Subcutaneous adipose tissue (tissue), 4 donors: ENCODE measurements around the gene FBXO38. TPM values are rescaled to one million over a fixed set of nuclear protein-coding genes. Genes with fewer than 3 reads are reported as not detected.

Experiments used
- CTCF ChIP-seq: fragments of 450-650 bp; IDR thresholded peaks from one replicate; pipeline ENCODE4 v1.5.1; 2016; ENCODE audit warnings: low read depth, mild to moderate bottlenecking, control low read depth, antibody characterized with exemption, moderate library complexity
- total RNA-seq, 4 donors: library from RNA; depleted of rRNA; stranded (reverse); fragments of >200 nt; gene quantifications; one replicate each; pipeline ENCODE4 v1.1.0, GENCODE V29; 2016

Gene FBXO38
- total RNA-seq, 4 donors from 2014 or later = 56.3 to 94.7 (median 71.7) TPM

GRCh38 chr5:148469501-148469935 lies 85.8 kb downstream of the FBXO38 start:
- no peak for TF ChIP-seq CTCF

GRCh38 chr5:148471379-148471778 lies 87.6 kb downstream of the FBXO38 start:
- no peak for TF ChIP-seq CTCF

- no peak for TF ChIP-seq CTCF
Observed at GRCh38 chr5:148474025-148474511, 90.3 kb downstream of the FBXO38 start.

- no peak for TF ChIP-seq CTCF
Observed at GRCh38 chr5:148476302-148476701, 92.5 kb downstream of the FBXO38 start.

DNA sequence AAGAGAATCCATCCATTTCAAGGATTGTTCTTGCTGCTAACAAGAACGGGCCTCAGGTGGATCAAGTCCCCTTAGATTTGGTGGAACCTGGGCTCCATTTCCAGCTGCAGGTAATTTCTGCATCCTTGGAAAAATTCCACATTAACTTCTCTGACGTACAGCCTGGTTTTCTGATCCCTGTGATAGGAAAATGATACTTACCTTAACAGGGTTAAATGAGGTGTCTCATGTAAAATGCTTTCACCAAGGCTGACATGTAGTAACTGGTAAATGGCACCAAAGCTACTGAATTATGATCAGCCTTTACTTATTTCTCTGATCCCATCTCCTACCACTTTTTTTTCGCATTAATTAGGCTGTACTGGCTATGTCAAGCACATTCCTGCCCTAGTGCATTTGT lies 93.7 kb downstream of the FBXO38 start:
- no peak for TF ChIP-seq CTCF

DNA sequence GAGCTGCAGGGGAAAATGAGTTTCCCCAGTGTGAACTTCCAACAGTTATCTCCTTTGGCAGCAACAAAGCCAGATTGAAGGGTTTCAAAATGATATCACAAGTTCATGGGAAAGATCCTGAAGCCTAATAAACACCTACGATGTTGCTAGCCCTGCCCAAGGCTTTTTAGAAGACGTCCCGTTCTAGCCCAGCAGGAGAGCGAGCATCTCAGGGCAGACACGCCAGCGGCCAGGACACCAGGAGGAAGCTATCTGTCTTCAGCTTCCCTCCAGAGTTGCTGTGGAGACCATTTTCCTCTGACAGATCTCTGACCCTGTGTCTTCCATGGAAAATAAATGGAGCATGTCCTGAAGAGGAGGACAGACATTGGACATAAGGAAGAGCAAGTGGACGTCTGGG lies 98.4 kb downstream of the FBXO38 start:
- TF ChIP-seq CTCF = no peak

DNA sequence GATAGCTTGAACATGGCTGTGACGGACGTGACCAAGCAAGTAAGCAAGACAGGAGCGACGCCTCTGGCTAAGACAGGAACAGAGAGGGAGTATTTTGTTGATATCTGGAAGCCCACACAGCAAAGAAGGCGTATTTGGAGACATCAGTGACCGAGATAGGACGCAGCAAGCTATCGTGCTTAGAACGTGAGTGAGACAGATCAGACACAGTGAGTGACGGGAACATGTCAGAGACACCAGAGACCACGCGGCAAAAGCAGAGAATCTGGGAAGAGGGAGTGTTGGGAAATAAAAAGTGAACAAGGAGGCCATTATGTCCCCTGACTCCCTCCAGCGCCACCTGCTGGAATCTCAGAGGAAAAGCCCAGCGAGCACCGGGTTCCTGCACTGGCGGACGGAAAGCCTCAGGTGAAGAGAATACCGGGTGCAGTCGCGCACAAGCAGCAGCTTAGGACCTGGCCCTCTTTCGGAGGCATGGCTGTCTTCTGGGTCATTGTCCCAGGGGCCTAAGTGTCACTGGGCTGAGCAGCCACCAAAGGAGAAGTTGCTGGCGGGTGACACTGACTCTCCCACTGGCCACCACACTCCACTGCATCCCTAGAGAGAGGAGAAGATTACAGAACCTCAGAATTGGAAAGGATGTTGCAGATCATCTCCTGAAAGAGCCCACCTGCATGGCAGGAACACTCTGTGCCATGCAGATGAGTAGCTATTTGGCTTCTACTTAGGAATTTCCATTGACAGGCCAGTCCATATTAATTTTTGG lies 99.1 kb downstream of the FBXO38 start:
- TF ChIP-seq CTCF = no peak
